SK-N-SH (cell line): ENCODE data around the gene TPP2. TPM values are rescaled to one million over a fixed set of nuclear protein-coding genes. Genes with fewer than 3 reads are reported as not detected.

Experiments used
- CTCF ChIA-PET: fragments of 300-600, 350-600 bp; formaldehyde crosslinking; extraction: SDS; loops from one replicate; lab custom pipeline; 2021; lab: Yijun Ruan, JAX
- POLR2A ChIA-PET: fragments of 350-600 bp; sonication (Branson Sonifier 250); formaldehyde crosslinking; extraction: SDS; loops from one replicate; lab custom pipeline; 2020; ENCODE audit warnings: antibody characterized with exemption, inconsistent platforms; lab: Yijun Ruan, JAX
- DNase-seq: peaks from one replicate; pipeline ENCODE4 v3.0.0; 2012
- H2AFZ ChIP-seq: fragments of 200-600 bp; sonication (generic); 2 replicates; pipeline ENCODE4 v1.8.1; 2016; ENCODE audit warnings: antibody characterized with exemption, mild to moderate bottlenecking, low read depth
- H3F3A ChIP-seq: fragments of 200-600 bp; sonication (generic); replicated peaks from 2 replicates; pipeline ENCODE3; 2016; ENCODE audit warnings: antibody characterized with exemption, mild to moderate bottlenecking; ENCODE audit not compliant: insufficient read depth
- H3K27ac ChIP-seq, 2 experiments: fragments of 200-500 bp in 1 of 2; fragments of 200-600 bp in 1 of 2; sonication (Bioruptor generic) in 1 of 2; sonication (generic), shearing (Covaris generic) in 1 of 2; 2 replicates each; pipeline versions ENCODE4 v1.5.1 to v1.6.1; 2014 to 2016; ENCODE audit warnings: low read depth in 2 of 2, inconsistent platforms in 1 of 2, low read length in 1 of 2, mild to moderate bottlenecking in 1 of 2, mixed read lengths in 1 of 2
- H3K27me3 ChIP-seq: fragments of 200-600 bp; sonication (generic), shearing (Covaris generic); 2 replicates; pipeline ENCODE4 v1.6.1; 2016; ENCODE audit warnings: mixed run types; ENCODE audit not compliant: insufficient read depth
- H3K36me3 ChIP-seq, 2 experiments: fragments of 200-500 bp in 1 of 2; fragments of 200-600 bp in 1 of 2; sonication (Bioruptor generic) in 1 of 2; sonication (generic) in 1 of 2; replicated peaks in 1 of 2; 2 replicates each; pipeline versions ENCODE3 to v1.5.1; 2014 to 2016; ENCODE audit warnings: low read length in 1 of 2, mild to moderate bottlenecking in 1 of 2; ENCODE audit not compliant: insufficient read depth in 2 of 2, control insufficient read depth in 1 of 2
- H3K4me1 ChIP-seq, 2 experiments: fragments of 200-500 bp in 1 of 2; fragments of 200-600 bp in 1 of 2; sonication (Bioruptor generic) in 1 of 2; sonication (generic), shearing (Covaris generic) in 1 of 2; 2 replicates each; pipeline versions ENCODE4 v1.5.1 to v1.6.1; 2014 to 2016; ENCODE audit warnings: low read depth in 1 of 2, low read length in 1 of 2, mixed run types in 1 of 2; ENCODE audit not compliant: insufficient read depth in 2 of 2, control insufficient read depth in 1 of 2
- H3K4me2 ChIP-seq: fragments of 200-600 bp; sonication (generic), shearing (Covaris generic); 2 replicates; pipeline ENCODE4 v1.6.1; 2017; ENCODE audit warnings: mixed run types
- H3K4me3 ChIP-seq, 2 experiments: fragments of 200-500 bp in 1 of 2; fragments of 200-600 bp in 1 of 2; sonication (Bioruptor generic) in 1 of 2; sonication (generic), shearing (Covaris generic) in 1 of 2; 2 replicates each; pipeline versions ENCODE4 v1.5.1 to v1.8.1; 2014 to 2016; ENCODE audit warnings: low read depth in 2 of 2, inconsistent platforms in 1 of 2, low read length in 1 of 2, mild to moderate bottlenecking in 1 of 2, mixed read lengths in 1 of 2, moderate library complexity in 1 of 2
- H3K79me2 ChIP-seq: fragments of 200-600 bp; sonication (generic); 2 replicates; pipeline ENCODE4 v1.8.1; 2017; ENCODE audit warnings: mild to moderate bottlenecking; ENCODE audit not compliant: insufficient read depth
- H3K9ac ChIP-seq: fragments of 200-600 bp; sonication (generic); 2 replicates; pipeline ENCODE4 v1.6.1; 2017; ENCODE audit warnings: mixed run types
- H3K9me2 ChIP-seq: fragments of 200-600 bp; sonication (generic); 2 replicates; pipeline ENCODE4 v1.6.1; 2017; ENCODE audit warnings: mixed run types
- H3K9me3 ChIP-seq: fragments of 200-600 bp; sonication (generic); 2 replicates; pipeline ENCODE4 v1.6.1; 2017; ENCODE audit warnings: mixed run types, mild to moderate bottlenecking, moderate library complexity
- H4K20me1 ChIP-seq: fragments of 200-600 bp; sonication (generic); 2 replicates; pipeline ENCODE4 v1.6.1; 2017; ENCODE audit warnings: mild to moderate bottlenecking, mixed run types; ENCODE audit not compliant: insufficient read depth
- CHD2 ChIP-seq: fragments of 150-350 bp; IDR thresholded peaks from 2 replicates; pipeline ENCODE4 v1.6.1; 2018; ENCODE audit warnings: low read length; ENCODE audit not compliant: partially characterized antibody
- ELF1 ChIP-seq: IDR thresholded peaks from 2 replicates; pipeline ENCODE4 v1.4.0; 2012
- EP300 ChIP-seq, 2 experiments: IDR thresholded peaks; 2 replicates each; pipeline versions ENCODE4 v1.4.0 to v1.6.1; 2012; ENCODE audit warnings: borderline replicate concordance in 1 of 2, low read depth in 1 of 2, low read length in 1 of 2
- FOXJ3 ChIP-seq: sonication (generic); formaldehyde crosslinking; IDR thresholded peaks from 2 replicates; pipeline ENCODE4 v1.5.1; 2020; ENCODE audit warnings: mild to moderate bottlenecking, missing genetic modification reagents
- IRF3 ChIP-seq: fragments of 150-350 bp; IDR thresholded peaks from 2 replicates; pipeline ENCODE4 v1.6.1; 2016; ENCODE audit warnings: mild to moderate bottlenecking, low read depth, low read length
- MAX ChIP-seq: IDR thresholded peaks from 2 replicates; pipeline ENCODE4 v1.4.0; 2012; ENCODE audit warnings: low read depth
- MEF2A ChIP-seq: IDR thresholded peaks from 2 replicates; pipeline ENCODE4 v1.4.0; 2012; ENCODE audit warnings: low read depth, borderline replicate concordance
- MXI1 ChIP-seq: IDR thresholded peaks from 2 replicates; pipeline ENCODE4 v1.6.1; 2012; ENCODE audit warnings: mild to moderate bottlenecking, low read depth, low read length, improper control_type of control experiment
- REST ChIP-seq: IDR thresholded peaks from 2 replicates; pipeline ENCODE4 v1.6.1; 2012; ENCODE audit warnings: mild to moderate bottlenecking, low read depth, low read length, moderate library complexity
- RXRA ChIP-seq: IDR thresholded peaks from 2 replicates; pipeline ENCODE4 v1.4.0; 2012; ENCODE audit warnings: low read depth, mild to moderate bottlenecking, borderline replicate concordance
- polyA plus RNA-seq, 3 experiments: library from polyadenylated mRNA; depleted of rRNA; stranded (reverse); fragments of >200 nt; gene quantifications; 2 replicates each; pipeline ENCODE4 v1.2.3, GENCODE V29; 2012

The TPP2 gene
- polyA plus RNA-seq, 1 of the 3 experiments (the other 2 are of a cell fraction): 8.3 TPM

GRCh38 chr13:102659168-102659713 is 62.5 kb downstream of the TPP2 start:
- H3K4me3 ChIP-seq: no peak overlapping the region; a peak in 1 of 4 replicates
- H3K27me3 ChIP-seq: no peaks in the 10 kb centered on the region
- TF ChIP-seq RXRA: no peak
- no peak for TF ChIP-seq EP300 (IDR thresholded peaks at IDR 0.05; ENCODE audit: borderline replicate concordance in 1 of 2, low read depth in 1 of 2, low read length in 1 of 2)
- no peak for TF ChIP-seq CHD2
- TF ChIP-seq MAX: no peak
- H3K4me2 ChIP-seq: no peak overlapping the region
- no peaks in the 10 kb centered on the region for H4K20me1 ChIP-seq
- H3K79me2 ChIP-seq: no peaks in the 10 kb centered on the region
- no peaks in the 10 kb centered on the region for H3K9me3 ChIP-seq
- CTCF ChIA-PET: no interaction called here
- H3K9me2 ChIP-seq: no peaks in the 10 kb centered on the region
- no peaks in the 10 kb centered on the region; a peak in 1 of 4 replicates for H3K4me1 ChIP-seq
- peaks cover 71 to 74% of the 10 kb centered on the region in 2 experiments for H3K36me3 ChIP-seq
- H3K27ac ChIP-seq: no peak overlapping the region
- no peak overlapping the region for H3K9ac ChIP-seq
- no peak overlapping the region for H2AFZ ChIP-seq
- H3F3A ChIP-seq: no peaks in the 10 kb centered on the region
- POLR2A ChIA-PET: no interaction called here
- no peak for DNase-seq

GRCh38 chr13:102667023-102667422 is 70.2 kb downstream of the TPP2 start:
- H3K4me3 ChIP-seq: no peak overlapping the region
- no peaks in the 10 kb centered on the region for H3K27me3 ChIP-seq
- no peaks in the 10 kb centered on the region for H3F3A ChIP-seq
- DNase-seq: no peak
- ChIA-PET CTCF (interaction anchor here (0.7 to 1.8 kb wide), 2 partner anchors 9 to 12 kb away, joined by 3 to 5 read pairs; no protein-coding TSS in a partner anchor), POLR2A (no interaction called here)
- H4K20me1 ChIP-seq: no peaks in the 10 kb centered on the region
- no peaks in the 10 kb centered on the region for H3K9me3 ChIP-seq
- no peak overlapping the region for H2AFZ ChIP-seq
- no peak overlapping the region for H3K9ac ChIP-seq
- no peaks in the 10 kb centered on the region for H3K4me1 ChIP-seq
- H3K36me3 ChIP-seq: peaks cover 69 to 72% of the 10 kb centered on the region in 2 experiments
- no peak overlapping the region for H3K27ac ChIP-seq
- H3K9me2 ChIP-seq: no peaks in the 10 kb centered on the region
- no peak overlapping the region for H3K4me2 ChIP-seq
- no peaks in the 10 kb centered on the region for H3K79me2 ChIP-seq
- no peak for TF ChIP-seq ELF1
- no peak for TF ChIP-seq MEF2A
- no peak for TF ChIP-seq EP300 (IDR thresholded peaks at IDR 0.05; ENCODE audit: borderline replicate concordance in 1 of 2, low read depth in 1 of 2, low read length in 1 of 2)
- TF ChIP-seq MXI1: no peak
- TF ChIP-seq FOXJ3 (CRISPR knock-in tag): no peak
- TF ChIP-seq IRF3: no peak
- no peak for TF ChIP-seq REST
